GM19467 (cell line): ENCODE results near the gene TRIM40.

ENCODE experiments used
- ATAC-seq: cut with Tn5 transposase; IDR thresholded peaks from one replicate; pipeline ENCODE4 v1.9.1; 2021; ENCODE audit warnings: mild to moderate bottlenecking, moderate library complexity; ENCODE audit not compliant: unreplicated experiment

Gene TRIM40

DNA sequence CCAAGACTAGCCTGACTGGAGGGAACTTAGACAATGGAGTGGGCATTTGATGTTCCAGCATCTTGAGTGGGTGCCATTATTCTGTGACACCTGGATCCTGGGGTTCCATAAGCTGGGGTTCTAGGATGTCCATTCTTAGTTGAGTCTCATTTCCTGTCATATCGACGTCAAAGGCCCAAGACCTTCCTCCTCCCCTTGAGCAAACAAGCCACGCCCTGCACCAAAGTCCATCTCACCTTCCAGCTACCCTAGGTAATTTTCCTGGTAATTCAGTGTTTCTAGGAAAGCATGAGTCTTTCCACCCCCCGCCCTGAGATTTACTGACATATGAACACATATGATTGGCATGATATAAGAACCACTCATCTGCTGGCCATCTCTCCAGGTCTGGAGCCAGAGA is at the start of gene TRIM40:
TSS of gene TRIM40 (plus strand) at position 384 of the 400 bp plus-strand sequence. CDS start 897 bp downstream, outside the sequence.
- ATAC-seq, result no peak

DNA sequence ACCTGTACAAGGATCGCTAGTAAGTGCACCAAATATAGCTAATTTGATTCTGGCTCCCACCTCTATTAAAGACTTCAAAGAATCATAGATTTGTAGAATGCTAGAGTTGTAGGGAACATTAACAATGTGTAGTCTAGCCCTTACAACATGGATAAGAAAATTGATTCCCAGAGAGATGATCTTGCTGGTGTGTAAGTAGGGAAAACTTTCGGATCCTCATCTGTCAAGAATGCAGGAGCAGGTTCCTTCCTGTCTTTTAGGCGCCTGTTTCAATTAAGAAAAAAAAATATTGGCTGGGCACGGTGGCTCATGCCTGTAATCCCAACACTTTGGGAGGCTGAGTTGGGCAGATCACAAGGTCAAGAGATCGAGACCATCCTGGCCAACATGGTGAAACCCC is 48.1 kb upstream of the TRIM40 start:
- ATAC-seq, result no peak

DNA sequence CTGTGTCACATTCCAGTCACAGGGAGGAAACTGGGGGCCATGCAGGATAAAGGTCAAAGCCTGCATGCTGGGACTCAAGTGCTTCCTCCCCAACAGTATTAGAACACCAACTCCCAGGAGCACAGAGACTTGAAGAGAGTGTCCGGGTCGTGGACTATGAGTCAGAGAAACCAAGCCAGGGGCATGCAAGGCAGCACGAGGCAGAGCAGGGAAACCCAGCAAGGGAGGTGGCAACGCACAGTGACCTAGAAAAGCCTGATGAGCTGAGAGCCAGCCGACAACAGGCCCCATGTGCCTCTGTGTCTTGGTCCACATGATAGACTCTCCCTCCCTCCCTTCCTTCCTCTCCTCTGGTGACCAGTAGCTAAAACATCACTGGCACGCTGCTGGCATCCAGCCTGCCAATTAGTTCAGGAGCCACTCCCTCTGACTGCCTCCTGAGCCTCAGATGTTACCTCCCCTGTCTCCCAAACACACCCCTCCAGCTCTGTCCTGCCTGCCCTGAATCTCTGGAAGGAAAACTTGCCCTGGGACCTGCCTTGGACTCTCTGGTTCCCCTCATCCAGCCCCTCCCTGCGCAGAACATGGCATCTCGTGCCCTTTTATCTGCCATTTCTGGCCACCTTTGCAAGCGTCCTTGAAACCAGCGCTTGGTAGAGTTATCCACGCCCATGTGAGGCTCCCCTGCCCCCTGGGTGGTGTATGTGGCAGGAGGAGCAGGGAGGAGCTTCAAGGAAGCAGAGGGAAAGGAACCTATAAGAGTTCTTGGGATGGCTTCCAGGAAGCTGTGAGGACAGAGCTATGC is 44.2 kb upstream of the TRIM40 start:
- no peak for ATAC-seq

DNA sequence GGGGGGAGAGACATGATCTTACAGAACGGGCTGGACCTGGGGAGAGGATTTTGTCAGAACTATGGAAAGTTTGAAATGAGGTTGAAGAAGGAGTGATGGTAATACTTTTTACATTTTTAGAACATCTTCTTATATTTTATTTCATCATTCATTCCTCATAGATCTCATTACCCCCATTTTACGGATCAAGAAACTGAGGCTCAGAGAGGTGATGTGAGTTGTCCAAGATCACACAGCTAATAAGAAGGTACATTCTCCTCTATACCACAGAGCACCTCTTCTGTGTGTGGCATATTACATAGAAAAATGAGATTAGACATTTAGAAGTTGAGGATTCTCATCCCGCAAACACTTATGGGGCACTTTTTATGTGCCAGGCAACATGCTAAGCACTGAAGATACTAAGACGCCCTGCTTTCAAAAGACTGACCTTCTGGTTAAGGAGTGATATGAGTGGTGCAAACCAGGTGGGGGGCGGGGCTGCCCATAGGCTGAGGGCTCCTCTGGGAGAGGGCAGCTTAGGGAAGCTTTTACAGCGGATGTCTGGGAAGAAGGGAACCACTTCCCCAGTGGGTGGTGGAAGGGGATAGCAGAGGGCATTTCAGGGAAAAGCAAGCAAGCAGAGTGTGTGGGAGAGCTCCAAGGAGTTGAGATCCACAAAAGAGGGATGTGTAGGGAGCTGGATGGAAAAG is 42.9 kb upstream of the TRIM40 start:
- no peak for ATAC-seq

DNA sequence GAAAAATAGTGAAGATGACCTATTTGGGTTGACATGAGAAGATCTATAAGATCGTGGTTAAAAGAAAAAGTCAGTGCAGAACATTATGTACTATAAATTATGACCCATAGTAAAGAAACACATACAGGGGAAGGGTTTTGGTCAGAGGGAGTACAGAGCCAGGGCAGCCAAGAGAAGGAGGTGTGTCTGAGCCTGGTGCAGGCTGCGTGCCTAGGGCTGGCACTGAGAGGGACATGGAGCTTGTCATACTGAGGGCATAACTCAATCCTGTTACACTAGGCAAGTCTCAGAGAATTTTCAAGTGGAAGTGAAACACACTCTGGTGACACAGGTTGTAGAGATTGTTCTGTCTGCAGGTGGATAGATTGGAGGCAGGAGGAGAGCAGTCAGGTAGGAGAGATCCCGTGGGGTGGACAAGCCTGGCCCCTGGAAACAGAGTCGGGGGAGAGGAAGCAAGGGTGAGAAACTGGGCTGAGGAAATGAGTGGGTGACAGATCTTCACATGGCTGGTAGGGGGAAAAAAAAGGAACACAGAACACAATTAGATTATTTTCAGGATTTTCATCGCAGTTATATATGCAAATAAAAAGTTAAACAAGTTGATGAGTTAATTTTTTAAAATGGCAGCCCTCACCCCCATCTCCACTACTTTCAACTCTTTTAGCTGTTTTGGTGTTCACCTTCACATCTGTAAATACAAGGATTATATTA is 41.8 kb upstream of the TRIM40 start:
- ATAC-seq, result no peak

DNA sequence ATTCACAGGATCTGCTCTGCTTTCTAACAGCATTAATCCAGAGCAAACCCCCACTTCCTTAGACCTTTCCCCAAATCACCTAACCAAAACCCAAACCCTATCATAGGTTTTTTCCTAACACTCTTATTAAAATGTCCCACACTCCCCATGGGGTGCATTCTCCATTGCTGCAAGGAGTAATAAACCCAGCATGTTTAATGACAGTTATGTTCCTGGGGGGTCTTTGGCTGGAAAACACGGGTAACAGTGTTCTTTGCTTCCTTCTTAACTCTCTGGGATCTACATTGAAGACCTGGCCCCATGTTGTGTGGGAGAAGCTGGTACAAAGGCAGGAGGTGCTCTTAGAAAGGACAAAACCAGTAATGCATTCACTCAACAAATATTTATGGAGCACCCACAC is 39.1 kb upstream of the TRIM40 start:
- no peak for ATAC-seq

DNA sequence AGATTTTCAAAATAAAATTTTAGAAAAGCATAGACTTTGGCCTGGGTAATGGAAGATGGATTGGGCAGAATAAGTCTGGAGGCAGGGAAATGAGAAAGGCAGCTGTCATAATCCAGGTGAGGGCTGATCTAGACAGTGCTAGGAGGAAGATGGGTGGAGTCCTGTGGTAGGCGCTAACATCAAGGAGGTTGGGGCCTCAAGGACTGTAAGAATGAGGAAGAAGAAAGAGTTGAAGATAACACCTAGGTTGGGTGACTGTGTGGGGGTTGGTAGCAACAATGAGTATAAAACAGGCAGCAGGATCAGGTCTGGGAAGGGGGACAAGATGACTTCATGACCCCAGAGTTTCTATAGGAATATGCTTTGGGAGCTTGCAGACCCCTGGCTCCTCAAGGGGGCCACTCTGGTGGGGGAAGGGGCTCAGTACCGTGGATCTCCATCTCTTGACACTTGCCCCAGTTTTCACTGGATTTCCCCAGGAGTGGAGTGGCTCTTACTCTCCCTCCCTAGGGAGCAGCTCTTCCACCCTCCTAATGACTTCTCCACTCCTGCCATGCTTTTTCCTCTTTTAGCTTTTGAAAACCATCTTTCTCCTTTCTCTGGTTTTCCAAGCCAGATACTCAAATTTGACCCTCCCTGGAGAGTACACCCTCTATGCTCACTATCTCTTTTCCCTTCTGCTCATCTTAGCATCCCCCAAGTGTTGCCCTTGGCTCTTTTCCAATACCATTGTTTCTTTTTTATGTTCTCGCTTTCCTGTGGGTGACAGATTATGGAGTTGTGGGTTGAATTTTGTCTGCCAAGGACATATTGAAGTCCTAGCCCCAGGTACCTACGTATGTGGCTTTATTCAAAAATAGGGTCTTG is 37.8 kb upstream of the TRIM40 start:
- no peak for ATAC-seq

DNA sequence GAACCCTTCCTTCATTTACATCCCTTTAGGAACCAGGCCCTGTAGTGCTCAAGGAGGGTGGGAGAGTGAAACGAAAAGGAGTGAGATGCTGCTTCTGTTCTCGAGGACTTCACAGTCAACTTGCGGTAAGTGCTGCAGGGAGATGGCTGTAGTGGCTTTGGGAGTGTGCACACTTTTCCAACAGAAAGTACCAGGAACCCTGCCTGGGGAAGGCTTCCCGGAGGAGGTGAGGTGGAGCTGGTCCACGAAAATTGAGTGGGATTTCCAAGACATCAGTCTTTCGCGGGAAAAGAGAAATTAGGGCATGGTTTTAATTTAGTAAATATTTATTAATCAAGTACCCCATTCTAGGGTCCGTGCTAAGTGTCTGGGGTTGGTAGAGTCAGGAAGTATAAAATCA is 35.8 kb upstream of the TRIM40 start:
- no peak for ATAC-seq

DNA sequence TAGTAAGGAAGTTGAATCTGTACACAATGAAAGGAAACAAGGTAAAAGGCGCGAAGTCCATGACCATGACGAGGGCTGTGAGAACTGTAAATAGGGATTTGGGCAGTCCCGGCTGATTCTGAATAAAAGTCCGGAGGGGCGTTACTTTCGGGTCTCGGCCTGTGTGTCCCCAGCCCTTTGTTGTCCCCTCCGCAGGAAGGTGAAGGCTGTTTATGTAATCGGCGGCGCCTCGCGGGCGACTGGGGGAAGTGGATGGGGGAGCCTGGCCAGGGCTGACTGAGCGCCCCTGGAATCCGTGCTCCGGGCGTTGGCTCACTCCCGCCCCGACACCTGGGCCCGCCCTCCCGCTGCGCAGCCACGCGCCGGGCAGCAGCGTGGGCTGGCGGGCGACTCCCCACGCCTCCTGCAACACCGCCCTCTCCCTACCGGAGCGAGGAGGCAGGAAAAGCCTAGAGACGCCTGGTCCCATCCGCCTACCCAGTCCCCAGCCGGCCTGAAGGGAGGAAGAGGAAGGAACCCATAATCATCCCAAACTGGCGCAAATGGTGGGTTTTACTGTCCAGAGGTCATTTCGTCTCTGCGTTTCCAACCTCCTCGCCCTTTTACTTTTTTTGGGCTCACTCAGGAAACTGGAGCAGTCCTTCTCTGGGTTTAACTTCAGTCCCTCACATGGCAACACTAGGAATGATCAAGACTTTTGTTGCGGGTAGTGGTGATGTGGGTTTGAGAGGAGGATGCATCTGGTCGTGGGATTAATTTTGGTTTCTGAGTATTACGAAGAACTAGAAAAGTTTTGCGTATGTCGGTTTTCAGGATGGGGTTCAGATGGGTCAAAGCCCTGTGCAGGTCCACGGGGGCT is 35.1 kb upstream of the TRIM40 start:
- ATAC-seq, result no peak

GRCh38 chr6:30101444-30102413 is 34.2 kb upstream of the TRIM40 start:
- peak; percentile 74 for ATAC-seq

DNA sequence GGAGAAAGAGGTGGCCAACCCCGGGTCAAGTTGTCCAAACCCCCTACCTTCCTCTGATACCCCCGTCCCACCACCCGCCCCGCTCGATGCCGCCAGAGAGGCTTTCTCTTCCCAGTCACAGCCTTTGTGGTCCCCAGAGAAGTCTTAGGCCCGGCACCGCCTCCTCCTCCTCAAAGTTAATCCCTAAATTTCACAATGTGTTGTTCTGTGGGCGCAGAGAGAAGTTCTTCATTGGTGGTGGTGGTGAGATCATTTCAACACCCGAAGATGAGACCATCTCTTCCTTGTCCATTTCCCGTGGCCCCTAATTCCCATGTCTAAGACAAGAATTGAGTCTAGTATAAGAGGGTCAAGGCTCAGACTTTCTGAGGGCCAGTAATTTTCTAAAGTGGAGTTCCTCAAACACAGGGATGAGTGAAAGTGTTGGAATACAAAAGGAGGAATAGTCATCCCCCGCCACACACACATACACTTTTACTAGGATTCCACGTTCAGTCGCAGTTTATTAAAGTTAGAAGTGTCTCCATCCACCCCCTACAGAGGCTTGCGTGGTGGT is 33.4 kb upstream of the TRIM40 start:
- no peak for ATAC-seq

- ATAC-seq, result no peak
These were observed 32.7 kb upstream of the TRIM40 start for GRCh38 chr6:30102970-30103871.

- no peak for ATAC-seq
These were observed 32.1 kb upstream of the TRIM40 start for GRCh38 chr6:30103872-30104179.

DNA sequence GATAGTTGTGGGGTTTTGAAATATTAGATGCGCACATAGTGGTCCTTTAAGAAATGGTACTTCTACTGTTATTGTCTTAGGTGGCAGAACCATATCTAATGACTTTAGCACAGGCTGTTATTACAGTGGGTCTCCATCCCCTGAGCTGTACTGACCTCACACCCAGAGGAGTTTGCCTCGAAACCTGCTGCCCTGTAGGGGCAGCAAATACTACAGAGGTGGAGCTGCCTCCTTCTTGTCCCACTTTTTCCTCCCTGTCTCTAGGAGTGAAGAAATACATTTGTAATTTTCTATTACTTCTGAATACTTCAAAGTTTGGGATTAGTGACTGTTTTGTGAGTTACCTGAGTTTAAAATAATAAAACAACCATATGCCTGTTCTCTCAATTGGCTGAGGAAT is 31.3 kb upstream of the TRIM40 start:
- ATAC-seq, result no peak

- no peak for ATAC-seq
These were observed 24.6 kb upstream of the TRIM40 start for GRCh38 chr6:30111266-30111856.

- no peak for ATAC-seq
These were observed 23.4 kb upstream of the TRIM40 start for GRCh38 chr6:30112402-30112994.
